ENCODE data around the gene C12orf60.

Gene C12orf60

GRCh38 chr12:14839262-14839661 lies 35.8 kb downstream of the C12orf60 start:
- no peak for DNase-seq

- DNase-seq: no peak
These were observed 37.1 kb downstream of the C12orf60 start for GRCh38 chr12:14840616-14841015.

DNA sequence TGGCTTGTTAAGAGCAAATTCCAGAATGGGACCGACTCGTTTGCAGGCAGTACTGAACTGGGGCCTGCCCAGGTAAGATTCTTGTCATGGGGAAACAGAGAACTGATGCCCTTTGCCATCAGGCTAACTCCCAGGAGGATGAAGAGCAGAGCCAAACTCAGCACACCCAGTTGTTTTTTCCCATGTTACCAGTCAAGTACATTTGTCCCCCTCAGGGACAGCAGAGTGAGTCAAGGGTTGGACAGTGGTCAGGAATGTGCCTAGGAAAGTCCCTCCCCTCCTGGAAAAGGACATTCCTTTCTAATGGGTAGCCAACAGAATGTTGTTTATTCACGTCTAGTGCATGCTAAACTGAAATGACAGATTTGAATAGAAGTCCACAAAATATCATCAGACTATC lies 38.3 kb downstream of the C12orf60 start:
- no peak for DNase-seq

GRCh38 chr12:14842315-14842714 lies 38.8 kb downstream of the C12orf60 start:
- DNase-seq: no peak

DNA sequence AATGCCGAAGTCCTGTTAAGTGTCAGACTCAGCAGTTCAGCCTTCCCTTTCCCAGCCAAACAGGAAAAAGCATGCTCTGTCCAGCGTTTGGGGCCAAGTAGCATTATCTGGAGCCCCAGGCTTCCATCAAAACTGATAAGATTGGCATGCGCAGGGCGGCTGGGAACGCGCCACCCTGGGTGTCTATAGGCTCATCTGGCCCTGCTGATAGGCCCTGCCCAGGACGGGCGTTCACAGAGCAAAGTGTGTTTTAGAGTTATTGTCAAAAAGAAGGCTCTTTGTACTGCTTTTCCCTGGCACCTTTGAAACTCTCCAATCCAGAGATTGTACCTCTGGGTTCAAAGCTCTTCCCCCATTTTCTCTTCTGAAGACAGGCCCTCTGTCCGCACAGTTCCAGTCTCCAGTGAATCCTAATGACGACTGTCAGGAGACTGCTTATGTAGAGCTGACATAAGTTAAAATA lies 40.0 kb downstream of the C12orf60 start, which contains the start of gene ART4:
ART4 (minus strand) TSS at position 102 of the 463 bp plus-strand sequence. CDS start 413 bp downstream, outside the sequence.
- DNase-seq: no peak

GRCh38 chr12:14844401-14844800 lies 40.9 kb downstream of the C12orf60 start:
- no peak for DNase-seq

DNA sequence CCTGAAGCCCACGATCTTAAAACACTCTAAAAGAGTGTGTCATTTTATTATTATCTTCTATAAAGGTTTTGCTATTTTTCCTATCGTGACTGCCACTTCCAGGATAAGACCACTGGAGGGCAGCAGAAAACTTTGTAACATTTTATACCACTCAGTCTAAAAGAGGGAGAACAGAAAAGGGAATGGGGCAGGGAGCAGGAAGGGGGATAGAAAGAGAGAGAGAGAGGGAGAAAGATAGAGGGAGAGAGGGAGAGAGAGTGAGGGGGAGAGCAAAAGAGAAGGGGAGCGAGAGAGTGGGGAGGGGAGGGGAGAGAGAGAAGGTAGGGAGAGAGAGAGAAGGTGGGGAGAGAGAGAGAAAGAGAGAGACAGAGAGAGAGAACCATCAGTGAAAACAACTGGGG lies 41.9 kb downstream of the C12orf60 start:
- peak; percentile 8 for DNase-seq

- DNase-seq: no peak
These were observed 42.6 kb downstream of the C12orf60 start for GRCh38 chr12:14846042-14846587.

DNA sequence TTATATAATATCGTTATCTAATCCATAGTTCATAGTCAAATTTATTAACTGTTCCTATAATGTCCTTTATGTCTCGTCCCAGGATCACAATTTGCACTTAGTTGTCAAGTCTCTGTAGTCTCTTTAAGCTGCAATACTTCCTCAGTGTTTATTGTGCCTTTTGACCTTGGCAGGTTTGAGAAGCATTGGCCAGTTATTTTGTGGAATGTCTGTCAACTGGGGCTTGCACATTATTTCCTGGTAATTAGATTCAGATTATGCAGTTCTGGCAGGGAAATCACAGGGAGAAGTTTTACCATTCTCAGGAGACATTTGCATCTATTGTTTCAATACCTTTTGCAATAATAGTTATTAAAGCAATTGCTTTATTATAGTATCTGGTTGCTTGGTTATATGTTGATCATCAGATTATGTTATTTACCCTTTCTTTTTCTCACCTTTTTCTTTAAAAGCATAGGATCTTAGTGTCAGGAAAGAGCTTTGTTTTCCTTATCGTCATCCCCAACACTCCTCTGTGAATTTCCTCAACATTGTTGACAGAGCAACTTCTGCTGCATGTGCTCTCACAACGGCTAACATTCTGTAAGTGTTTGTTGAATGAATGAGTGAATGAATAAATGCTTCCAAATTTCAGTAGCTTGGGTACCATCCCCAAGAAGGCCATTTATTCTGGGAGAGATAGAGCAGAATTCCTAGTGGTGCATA lies 43.6 kb downstream of the C12orf60 start:
- no peak for DNase-seq

DNA sequence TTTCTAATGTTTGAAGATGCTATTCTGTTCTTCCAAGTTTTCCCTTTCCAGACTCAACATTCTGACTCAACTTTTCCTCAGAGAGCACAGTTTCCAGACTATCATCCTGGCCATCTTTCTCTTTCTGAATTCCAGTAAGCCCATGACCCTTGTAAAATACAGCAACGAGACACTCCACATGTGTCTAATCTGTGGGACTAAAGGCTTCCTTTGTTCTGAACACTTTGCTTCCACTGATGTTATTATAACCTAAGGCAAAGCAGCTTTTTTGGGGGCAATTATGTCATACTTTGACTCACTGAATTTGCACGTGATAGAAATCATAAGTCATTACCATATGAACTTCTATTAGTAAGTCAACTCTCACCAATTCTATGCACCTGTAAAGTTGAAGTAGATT lies 46.2 kb downstream of the C12orf60 start:
- no peak for DNase-seq

- no peak for DNase-seq
These were observed 47.6 kb downstream of the C12orf60 start for GRCh38 chr12:14850929-14851663.

GRCh38 chr12:14852880-14853279 lies 49.4 kb downstream of the C12orf60 start:
- no peak for DNase-seq

DNA sequence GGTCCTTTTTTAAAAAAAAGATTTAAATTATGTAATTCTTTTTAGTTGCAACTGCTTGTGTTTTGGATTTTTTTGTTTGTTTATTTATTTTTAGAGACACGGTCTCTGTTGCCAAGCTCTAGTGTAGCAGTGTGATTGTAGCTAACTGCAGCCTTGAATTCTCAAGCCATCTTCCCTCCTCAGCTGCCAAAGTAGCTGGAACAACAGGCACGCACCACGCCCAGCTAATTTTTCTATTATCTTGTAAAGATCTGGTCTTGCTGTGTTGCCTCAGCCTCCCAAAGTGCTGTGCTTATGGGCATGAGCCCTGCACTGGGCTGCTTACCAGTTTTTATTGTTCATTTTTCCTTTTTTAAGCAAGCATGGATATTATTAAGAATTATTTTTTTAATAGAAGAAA lies 50.5 kb downstream of the C12orf60 start:
- DNase-seq: no peak

- no peak for DNase-seq
These were observed 51.2 kb downstream of the C12orf60 start for GRCh38 chr12:14854586-14855183.

DNA sequence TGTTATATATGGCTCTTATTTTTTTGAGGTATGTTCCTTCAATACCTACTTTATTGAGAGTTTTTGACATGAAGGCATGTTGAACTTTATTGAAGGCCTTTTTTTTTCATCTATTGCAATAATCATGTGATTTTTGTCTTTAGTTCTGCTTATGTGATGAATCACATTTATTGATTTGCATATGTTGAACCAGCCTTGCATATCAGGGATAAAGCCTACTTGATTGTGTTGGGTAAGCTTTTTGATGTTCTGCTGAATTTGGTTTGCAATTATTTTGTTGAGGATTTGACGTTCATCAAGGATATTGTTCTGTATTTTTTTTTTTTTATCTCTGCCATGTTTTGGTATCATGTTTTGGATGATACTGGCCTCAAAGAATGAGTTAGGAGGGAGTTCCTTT lies 55.0 kb downstream of the C12orf60 start:
- DNase-seq: no peak

- DNase-seq: no peak
These were observed 57.0 kb downstream of the C12orf60 start for GRCh38 chr12:14860490-14860889.

DNA sequence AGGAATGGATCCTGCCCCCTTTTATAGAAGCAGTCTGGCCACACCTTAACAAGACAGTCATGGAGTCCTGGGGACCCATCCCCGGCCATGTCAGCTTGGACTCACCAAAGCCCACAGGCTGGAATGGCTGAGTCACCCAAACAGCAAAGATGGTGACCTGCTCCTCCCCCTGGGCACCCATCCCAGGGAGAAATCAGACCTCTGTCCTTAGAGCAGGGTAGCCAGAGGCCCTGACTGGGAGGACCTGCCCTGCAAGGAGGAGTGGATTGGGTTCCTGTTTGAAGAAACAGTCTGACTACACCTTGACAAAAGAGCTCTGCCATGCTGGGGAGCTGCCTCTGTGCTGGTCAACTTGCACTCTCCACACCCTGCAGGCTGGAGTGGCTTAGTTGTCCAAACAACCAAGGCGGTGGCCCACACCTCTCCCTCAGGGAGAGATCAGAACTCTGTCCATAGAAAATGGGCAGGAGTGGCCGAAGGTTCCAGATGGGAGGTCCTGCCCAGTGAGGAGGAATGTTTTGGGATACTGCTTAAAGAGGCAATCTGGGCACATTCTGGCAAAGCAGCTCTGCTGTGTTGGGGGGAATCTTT lies 65.5 kb downstream of the C12orf60 start:
- no peak for DNase-seq

DNA sequence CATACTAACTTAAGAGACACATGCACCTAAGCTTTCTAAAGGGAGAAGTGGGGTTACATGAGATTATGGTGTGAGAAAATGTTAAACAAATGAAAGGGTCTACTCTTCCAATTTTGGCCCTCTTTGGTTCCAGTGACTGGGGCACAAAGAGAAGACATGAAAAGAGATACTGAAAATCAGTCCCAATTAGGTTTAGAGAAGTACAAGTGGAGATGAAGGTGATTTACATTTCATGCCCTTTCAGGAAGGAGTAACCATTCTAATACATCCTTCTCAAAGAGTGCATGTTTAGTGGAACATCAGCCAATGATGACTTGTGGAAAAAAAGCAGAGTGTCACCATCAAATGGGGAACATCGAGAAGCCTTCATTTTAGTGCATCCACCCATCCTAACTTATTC lies 67.8 kb downstream of the C12orf60 start:
- DNase-seq: no peak

GRCh38 chr12:14871886-14872285 lies 68.4 kb downstream of the C12orf60 start:
- DNase-seq: no peak

GRCh38 chr12:14873440-14874185 lies 70.1 kb downstream of the C12orf60 start:
- DNase-seq: no peak
